ENCODE data around the gene CTXND1.
"Not testable (repeated sequence)": the region's sequence is repeated elsewhere in the genome, so short reads cannot be mapped to it uniquely, and the experiment has no call there.

Gene CTXND1

GRCh38 chr15:80252121-80252518 lies at the start of gene CTXND1:
Gene CTXND1, minus strand, starts transcription at chr15:80252213. Its CDS starts 50,264 bp downstream, at chr15:80201949.
- no peak for DNase-seq (ENCODE audit: extremely low read depth in 1 of 2, low read depth in 1 of 2)

GRCh38 chr15:80301472-80301871 lies 49.5 kb upstream of the CTXND1 start:
- no peak for DNase-seq (ENCODE audit: extremely low read depth in 1 of 2, low read depth in 1 of 2)

- DNase-seq (ENCODE audit: extremely low read depth in 1 of 2, low read depth in 1 of 2) = not testable (repeated sequence)
Measured at GRCh38 chr15:80295777-80296176, 43.8 kb upstream of the CTXND1 start.

- DNase-seq (ENCODE audit: extremely low read depth in 1 of 2, low read depth in 1 of 2) = no peak
Measured at GRCh38 chr15:80292079-80292478, 40.1 kb upstream of the CTXND1 start.

GRCh38 chr15:80290891-80291290 lies 38.9 kb upstream of the CTXND1 start:
- DNase-seq (ENCODE audit: extremely low read depth in 1 of 2, low read depth in 1 of 2) = not testable (repeated sequence)

GRCh38 chr15:80289528-80290495 lies 37.8 kb upstream of the CTXND1 start:
- no peak for DNase-seq (ENCODE audit: extremely low read depth in 1 of 2, low read depth in 1 of 2)

GRCh38 chr15:80288131-80288530 lies 36.1 kb upstream of the CTXND1 start:
- no peak for DNase-seq (ENCODE audit: extremely low read depth in 1 of 2, low read depth in 1 of 2)

GRCh38 chr15:80286055-80286454 lies 34.0 kb upstream of the CTXND1 start:
- no peak for DNase-seq (ENCODE audit: extremely low read depth in 1 of 2, low read depth in 1 of 2)

- DNase-seq (ENCODE audit: extremely low read depth in 1 of 2, low read depth in 1 of 2) = no peak
Measured at GRCh38 chr15:80285379-80285778, 33.4 kb upstream of the CTXND1 start.

GRCh38 chr15:80283531-80283930 lies 31.5 kb upstream of the CTXND1 start:
- DNase-seq (ENCODE audit: extremely low read depth in 1 of 2, low read depth in 1 of 2) = no peak

GRCh38 chr15:80277147-80277546 lies 25.1 kb upstream of the CTXND1 start:
- no peak for DNase-seq (ENCODE audit: extremely low read depth in 1 of 2, low read depth in 1 of 2)

GRCh38 chr15:80275961-80276360 lies 23.9 kb upstream of the CTXND1 start:
- DNase-seq (ENCODE audit: extremely low read depth in 1 of 2, low read depth in 1 of 2) = no peak

- DNase-seq (ENCODE audit: extremely low read depth in 1 of 2, low read depth in 1 of 2) = no peak
Measured at GRCh38 chr15:80274996-80275395, 23.0 kb upstream of the CTXND1 start.

- DNase-seq (ENCODE audit: extremely low read depth in 1 of 2, low read depth in 1 of 2) = no peak
Measured at GRCh38 chr15:80274554-80274953, 22.5 kb upstream of the CTXND1 start.

GRCh38 chr15:80272987-80273386 lies 21.0 kb upstream of the CTXND1 start:
- DNase-seq (ENCODE audit: extremely low read depth in 1 of 2, low read depth in 1 of 2) = no peak

- DNase-seq (ENCODE audit: extremely low read depth in 1 of 2, low read depth in 1 of 2) = no peak
Measured at GRCh38 chr15:80270472-80270871, 18.5 kb upstream of the CTXND1 start.

GRCh38 chr15:80268101-80268500 lies 16.1 kb upstream of the CTXND1 start:
- no peak for DNase-seq (ENCODE audit: extremely low read depth in 1 of 2, low read depth in 1 of 2)

- no peak for DNase-seq (ENCODE audit: extremely low read depth in 1 of 2, low read depth in 1 of 2)
Measured at GRCh38 chr15:80267658-80268057, 15.6 kb upstream of the CTXND1 start.

GRCh38 chr15:80266745-80267144 lies 14.7 kb upstream of the CTXND1 start:
- DNase-seq (ENCODE audit: extremely low read depth in 1 of 2, low read depth in 1 of 2) = no peak

- no peak for DNase-seq (ENCODE audit: extremely low read depth in 1 of 2, low read depth in 1 of 2)
Measured at GRCh38 chr15:80266113-80266512, 14.1 kb upstream of the CTXND1 start.

- peak in 1 of 2 donors; percentile 37 for DNase-seq (ENCODE audit: extremely low read depth in 1 of 2, low read depth in 1 of 2)
Measured at GRCh38 chr15:80265021-80265420, 13.0 kb upstream of the CTXND1 start.

- DNase-seq (ENCODE audit: extremely low read depth in 1 of 2, low read depth in 1 of 2) = no peak
Measured at GRCh38 chr15:80264031-80264430, 12.0 kb upstream of the CTXND1 start.
